Measurements from ENCODE around the gene RTTN. TPM values are rescaled to one million over a fixed set of nuclear protein-coding genes. Genes with fewer than 3 reads are reported as not detected.

Gene RTTN
- total and polyA plus RNA-seq, 3 donors from 2014 or later: 23.1 to 67.0 (median 40.1) TPM

DNA sequence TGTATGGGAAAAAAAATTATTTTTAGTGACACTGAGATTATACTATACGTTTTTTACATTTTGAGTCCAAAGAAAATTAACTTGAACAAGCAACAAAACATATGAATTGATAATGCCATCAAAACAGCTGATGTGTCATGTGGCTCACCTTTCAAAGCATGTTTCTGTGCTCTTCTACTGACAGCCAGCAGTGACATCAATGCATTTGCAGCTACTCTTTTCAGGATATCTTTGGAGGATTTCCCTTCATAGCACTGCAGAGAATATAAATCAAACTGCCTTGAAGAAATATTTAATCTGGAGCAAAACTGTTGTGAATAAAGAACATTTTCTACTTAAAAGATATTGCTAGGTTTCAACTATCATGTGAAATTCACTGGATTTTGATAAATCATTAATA, 174.8 kb downstream of the RTTN start:
- Histone ChIP-seq H3K36me3 (ENCODE audit: low read depth, missing control alignments) (no peaks in the 10 kb centered on the region), H3K4me1 (no peaks in the 10 kb centered on the region), H3K4me3 (no peak overlapping the region), H3K9me3 (no peaks in the 10 kb centered on the region), H3K27me3 (no peaks in the 10 kb centered on the region), H3K27ac (no peak overlapping the region)
- WGBS, 2 donors: 85 to 89% methylated on average over 1 of the region's 1 CpG
- no peak for DNase-seq
- TF ChIP-seq POLR2A (IDR thresholded peaks at IDR 0.05) (no peak), CTCF (IDR thresholded peaks at IDR 0.05) (no peak)
- intact Hi-C loops (cut with DNase I; ENCODE audit: low total_unique reads): no loop called here

- Histone ChIP-seq H3K36me3 (ENCODE audit: low read depth, missing control alignments) (no peaks in the 10 kb centered on the region), H3K27ac (no peak overlapping the region), H3K4me3 (no peak overlapping the region), H3K4me1 (no peaks in the 10 kb centered on the region), H3K9me3 (no peaks in the 10 kb centered on the region), H3K27me3 (no peaks in the 10 kb centered on the region)
- WGBS, 2 donors: 94 to 100% methylated on average over 1 of the region's 1 CpG
- TF ChIP-seq CTCF (IDR thresholded peaks at IDR 0.05) (no peak), POLR2A (IDR thresholded peaks at IDR 0.05) (no peak)
- intact Hi-C loops (cut with DNase I; ENCODE audit: low total_unique reads): no loop called here
- DNase-seq: no peak
Observed at GRCh38 chr18:70029163-70029562, 176.3 kb downstream of the RTTN start.

GRCh38 chr18:70028734-70029133, 176.8 kb downstream of the RTTN start:
- Histone ChIP-seq H3K27me3 (no peaks in the 10 kb centered on the region), H3K4me3 (no peak overlapping the region), H3K9me3 (no peaks in the 10 kb centered on the region), H3K36me3 (ENCODE audit: low read depth, missing control alignments) (no peaks in the 10 kb centered on the region), H3K4me1 (no peaks in the 10 kb centered on the region), H3K27ac (no peak overlapping the region)
- TF ChIP-seq CTCF (IDR thresholded peaks at IDR 0.05) (no peak), POLR2A (IDR thresholded peaks at IDR 0.05) (no peak)
- intact Hi-C loops (cut with DNase I; ENCODE audit: low total_unique reads): no loop called here
- DNase-seq: no peak
- WGBS, 2 donors: 93 to 96% methylated on average over 3 of the region's 3 CpGs

DNA sequence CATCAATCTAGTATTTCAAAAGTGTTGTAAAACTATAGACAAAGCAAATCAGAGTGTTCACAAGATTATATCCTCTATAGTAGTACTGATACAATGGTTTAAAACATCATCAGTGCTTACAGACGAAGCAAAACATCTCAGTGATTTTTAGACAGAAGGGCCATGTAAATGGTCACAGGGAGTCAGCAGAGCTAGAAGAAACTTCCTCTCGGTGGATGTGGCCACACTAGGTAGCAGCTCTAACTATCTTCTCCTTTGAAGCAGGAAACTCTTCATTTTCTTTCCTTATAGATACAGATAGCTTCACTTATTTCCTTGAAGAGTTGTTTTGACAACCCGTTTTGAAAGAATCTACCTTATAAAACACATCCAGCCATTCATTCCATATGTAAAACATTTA, 177.4 kb downstream of the RTTN start:
- Histone ChIP-seq H3K4me3 (no peak overlapping the region), H3K4me1 (no peaks in the 10 kb centered on the region), H3K36me3 (ENCODE audit: low read depth, missing control alignments) (no peaks in the 10 kb centered on the region), H3K27ac (no peak overlapping the region), H3K9me3 (no peaks in the 10 kb centered on the region), H3K27me3 (no peaks in the 10 kb centered on the region)
- 91 to 94% methylated on average over 3 of the region's 3 CpGs for WGBS, 2 donors
- no peak for TF ChIP-seq POLR2A (IDR thresholded peaks at IDR 0.05)
- no peak for TF ChIP-seq CTCF (IDR thresholded peaks at IDR 0.05)
- no peak for DNase-seq
- intact Hi-C loops (cut with DNase I; ENCODE audit: low total_unique reads): no loop called here

DNA sequence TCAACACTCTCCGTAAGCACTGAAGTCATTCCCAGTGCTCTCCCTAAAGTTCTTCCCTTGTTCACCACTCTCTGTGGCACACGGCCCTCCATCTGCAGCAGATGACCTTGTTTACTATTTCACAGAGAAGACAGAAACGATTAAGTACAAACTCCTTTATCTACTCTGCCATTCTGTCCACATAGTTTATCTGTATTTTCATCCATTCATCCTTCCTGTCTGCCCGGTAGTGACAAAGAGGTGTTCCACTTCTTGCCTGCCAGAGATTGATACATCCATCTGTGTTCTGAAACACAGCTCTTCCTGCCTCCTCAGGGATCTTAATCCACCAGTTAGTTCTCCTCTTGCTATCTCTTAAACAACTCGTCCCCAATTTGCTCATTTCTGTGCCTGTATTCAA, 179.9 kb downstream of the RTTN start:
- DNase-seq: no peak
- TF ChIP-seq CTCF (IDR thresholded peaks at IDR 0.05) (no peak), POLR2A (IDR thresholded peaks at IDR 0.05) (no peak)
- 73 to 76% methylated on average over 5 of the region's 5 CpGs for WGBS, 2 donors

More for the DNA sequence above, 179.9 kb downstream of the RTTN start:
- Histone ChIP-seq H3K4me1 (peaks cover 2% of the 10 kb centered on the region), H3K9me3 (no peaks in the 10 kb centered on the region), H3K27me3 (no peaks in the 10 kb centered on the region), H3K4me3 (no peak overlapping the region), H3K36me3 (ENCODE audit: low read depth, missing control alignments) (no peaks in the 10 kb centered on the region), H3K27ac (no peak overlapping the region)
- intact Hi-C loops (cut with DNase I; ENCODE audit: low total_unique reads): no loop called here

All from testis (tissue), 3 donors.